GM21367 (cell line): ENCODE results near the gene FBXO36.
"Not testable (repeated sequence)": the region's sequence is repeated elsewhere in the genome, so short reads cannot be mapped to it uniquely, and the experiment has no call there.

Experiments used
- ATAC-seq: cut with Tn5 transposase; IDR thresholded peaks from one replicate; pipeline ENCODE4 v1.9.1; 2021; ENCODE audit not compliant: unreplicated experiment

Gene FBXO36

GRCh38 chr2:229956491-229956890 lies 34.2 kb downstream of the FBXO36 start:
- no peak for ATAC-seq

DNA sequence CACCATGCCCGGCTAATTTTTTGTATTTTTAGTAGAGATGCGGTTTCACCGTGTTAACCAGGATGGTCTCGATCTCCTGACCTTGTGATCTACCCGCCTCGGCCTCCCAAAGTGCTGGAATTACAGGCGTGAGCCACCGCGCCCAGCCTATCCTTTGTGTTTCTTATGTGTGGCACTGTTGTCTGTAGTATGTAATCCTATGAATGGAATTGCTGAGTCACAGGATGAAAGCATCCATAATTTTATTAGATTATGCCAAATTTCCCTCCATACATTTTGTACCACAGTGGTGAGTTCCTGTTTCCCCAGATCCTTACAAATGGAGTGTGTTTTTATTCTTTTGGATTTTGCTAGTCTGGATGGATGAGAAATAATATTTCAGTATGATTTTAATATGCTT lies 41.3 kb downstream of the FBXO36 start:
- not testable (repeated sequence) for ATAC-seq

- no peak for ATAC-seq
Observed at GRCh38 chr2:229969921-229970320, 47.6 kb downstream of the FBXO36 start.

DNA sequence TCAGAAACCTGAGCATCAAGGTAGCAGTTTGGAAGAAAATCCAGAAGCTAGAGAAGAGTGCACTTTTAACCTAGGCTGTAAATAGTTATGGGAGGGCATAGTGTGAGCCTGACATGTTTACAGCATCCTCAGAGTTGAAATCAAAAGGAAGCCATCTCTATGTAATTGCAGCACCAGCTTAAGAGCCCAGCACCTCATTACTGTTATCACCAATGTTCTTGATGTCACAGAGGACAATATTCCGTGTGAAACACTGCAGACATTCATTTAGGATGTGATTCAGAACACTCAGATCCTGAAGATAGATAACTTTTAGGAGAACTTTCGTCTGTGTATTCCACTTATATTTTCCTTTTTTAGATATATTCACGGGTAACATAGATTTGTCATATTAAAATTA lies 48.1 kb downstream of the FBXO36 start:
- ATAC-seq: no peak

DNA sequence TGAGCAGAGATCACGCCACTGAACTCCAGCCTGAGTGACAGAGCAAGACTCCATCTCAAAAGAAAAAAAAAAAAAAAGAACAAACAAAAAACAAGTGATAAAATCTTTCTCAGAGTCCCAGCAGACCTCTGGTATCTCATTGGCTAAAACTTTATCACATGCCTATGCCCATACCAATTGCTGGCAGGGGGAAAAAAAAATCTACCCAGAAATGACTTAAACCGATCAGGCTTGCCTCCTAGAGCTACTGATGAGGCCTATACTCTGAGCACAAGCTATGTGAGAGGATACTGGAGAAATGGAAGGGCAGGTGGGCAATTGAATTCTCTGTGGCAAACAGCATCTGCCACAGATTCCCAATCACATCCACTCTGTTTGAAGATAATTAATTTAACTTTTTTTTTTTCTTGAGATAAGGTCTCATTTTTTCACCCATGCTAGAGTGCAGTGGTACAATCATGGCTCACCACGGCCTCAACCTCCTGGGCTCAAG lies 49.0 kb downstream of the FBXO36 start:
- no peak for ATAC-seq

DNA sequence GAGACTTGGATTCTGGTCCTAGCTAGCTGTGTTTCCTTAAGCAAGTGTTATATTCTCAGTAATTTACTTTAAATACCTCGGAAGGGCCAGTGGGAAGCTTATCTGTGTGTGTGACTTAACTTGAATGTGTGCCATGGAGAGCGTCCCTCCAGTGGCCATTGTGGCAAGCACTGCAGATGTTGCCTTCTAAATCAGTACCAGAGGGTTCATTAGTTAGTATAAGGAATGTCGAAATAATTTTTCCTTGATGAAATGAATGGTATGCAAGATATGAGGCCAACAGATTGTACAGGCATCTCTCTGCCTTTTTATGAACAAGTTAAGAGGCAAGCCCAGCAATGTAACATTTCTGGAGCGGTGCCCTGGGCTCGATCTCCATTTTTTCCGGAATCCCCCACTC lies 52.0 kb downstream of the FBXO36 start:
- no peak for ATAC-seq

DNA sequence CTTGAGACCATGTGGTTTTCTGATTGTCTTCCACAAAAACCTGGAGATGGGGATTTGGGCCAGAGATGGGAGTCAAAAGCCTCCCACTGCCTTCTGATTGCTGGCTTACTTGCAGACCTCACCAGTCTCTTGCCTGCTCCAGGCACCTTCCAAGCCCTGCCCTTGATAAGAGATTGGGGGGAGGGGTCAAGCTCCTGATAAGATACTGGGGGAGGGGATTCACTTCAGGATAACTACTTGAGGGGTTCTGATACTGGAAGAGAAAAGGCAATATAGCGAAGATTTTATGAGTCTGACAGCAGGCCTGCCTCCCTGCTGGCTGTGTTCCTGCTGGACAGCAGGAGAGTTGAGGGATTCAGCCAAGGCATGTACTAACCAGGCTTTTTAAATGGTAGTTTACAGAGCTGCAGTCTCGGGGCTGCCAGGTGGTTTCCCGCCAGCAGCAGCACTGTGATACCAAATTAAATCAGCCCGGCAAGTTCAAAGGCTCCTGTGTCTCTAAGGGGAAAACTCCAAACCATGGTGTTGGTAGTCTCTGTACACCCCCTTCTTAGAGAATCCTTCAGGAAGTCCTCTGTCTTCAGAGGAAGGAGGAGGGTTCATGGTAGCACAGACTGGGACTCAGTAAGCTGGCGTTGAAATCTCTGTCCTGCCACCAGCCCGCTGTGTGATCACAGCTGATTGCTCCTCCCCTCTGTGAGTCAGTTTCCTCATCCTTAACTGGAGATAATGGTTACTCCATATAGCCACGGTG lies 58.3 kb downstream of the FBXO36 start:
- no peak for ATAC-seq

- no peak for ATAC-seq
Observed at GRCh38 chr2:229993236-229993635, 70.9 kb downstream of the FBXO36 start.

GRCh38 chr2:229996320-229996719 lies 74.0 kb downstream of the FBXO36 start:
- no peak for ATAC-seq

- no peak for ATAC-seq
Observed at GRCh38 chr2:229997565-229997964, 75.3 kb downstream of the FBXO36 start.

DNA sequence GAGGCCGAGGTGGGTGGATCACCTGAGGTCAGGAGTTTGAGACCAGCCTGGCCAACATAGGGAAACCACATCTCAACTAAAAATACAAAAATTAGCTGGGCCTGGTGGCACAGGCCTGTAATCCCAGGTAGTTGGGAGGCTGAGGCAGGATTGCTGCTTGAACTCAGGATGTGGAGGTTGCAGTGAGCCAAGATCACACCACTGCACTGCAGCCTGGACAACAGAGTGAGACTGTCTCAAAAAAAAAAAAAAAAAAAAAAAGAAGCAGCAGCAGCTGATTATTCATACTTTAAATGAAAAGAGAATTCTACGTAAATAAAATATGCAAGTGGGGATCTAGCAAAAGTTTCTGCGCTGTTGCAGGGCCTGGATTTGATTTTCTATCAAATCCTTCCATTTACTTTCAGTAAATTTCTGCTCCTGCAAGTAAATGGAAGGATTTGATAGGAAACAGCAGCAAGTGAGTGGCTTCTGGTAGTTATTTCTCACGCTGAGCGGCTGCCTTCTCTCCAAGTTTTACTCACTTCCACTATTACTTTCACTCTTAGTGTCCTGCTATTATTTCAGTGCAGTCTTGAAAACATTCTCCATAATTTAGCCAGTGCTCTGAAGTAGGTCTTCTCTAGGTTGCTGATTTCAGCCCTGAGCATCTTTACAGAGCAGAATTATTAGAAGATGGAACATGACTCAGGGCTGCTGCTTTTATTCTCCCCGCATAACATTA lies 78.0 kb downstream of the FBXO36 start:
- ATAC-seq: peak; percentile 92

DNA sequence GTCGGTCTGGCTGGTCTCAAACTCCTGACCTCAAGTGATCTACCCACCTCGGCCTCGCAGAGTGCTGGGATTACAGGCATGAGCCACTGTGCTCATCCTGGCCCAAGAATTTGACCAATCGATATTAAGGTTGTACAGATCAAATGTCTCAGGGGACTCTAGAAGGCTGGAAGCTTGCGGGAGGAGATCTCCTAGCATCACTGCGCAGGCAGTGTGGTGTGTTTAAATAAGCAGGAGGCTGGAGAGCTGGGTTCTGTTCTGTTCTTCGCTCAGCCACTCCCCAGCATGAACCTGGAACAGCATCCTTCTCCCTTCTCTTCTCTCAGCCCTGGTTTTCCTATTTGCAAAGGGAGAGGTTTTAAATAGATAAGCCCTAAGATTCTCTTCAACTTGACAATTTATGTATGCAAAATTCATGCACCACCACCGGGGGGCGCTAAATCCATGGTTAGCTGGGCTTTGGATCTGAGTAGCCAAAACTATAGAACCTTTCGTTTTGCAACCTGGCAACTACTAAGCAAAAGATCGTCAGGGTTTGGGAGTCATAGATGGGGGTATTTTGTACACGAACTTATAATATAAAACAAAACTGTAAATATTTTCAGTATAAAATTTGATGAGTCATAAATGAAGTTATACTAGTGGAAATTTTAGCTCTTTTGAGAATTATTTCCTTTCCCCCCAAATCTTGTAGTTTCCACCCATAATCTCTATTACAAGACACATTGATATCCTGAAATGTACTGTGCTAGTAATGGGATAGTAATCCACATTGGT lies 85.8 kb downstream of the FBXO36 start:
- ATAC-seq: no peak

GRCh38 chr2:230008708-230009066 lies 86.4 kb downstream of the FBXO36 start:
- ATAC-seq: no peak

- ATAC-seq: no peak
Observed at GRCh38 chr2:230010501-230010900, 88.2 kb downstream of the FBXO36 start.

- no peak for ATAC-seq
Observed at GRCh38 chr2:230011617-230012016, 89.3 kb downstream of the FBXO36 start.

DNA sequence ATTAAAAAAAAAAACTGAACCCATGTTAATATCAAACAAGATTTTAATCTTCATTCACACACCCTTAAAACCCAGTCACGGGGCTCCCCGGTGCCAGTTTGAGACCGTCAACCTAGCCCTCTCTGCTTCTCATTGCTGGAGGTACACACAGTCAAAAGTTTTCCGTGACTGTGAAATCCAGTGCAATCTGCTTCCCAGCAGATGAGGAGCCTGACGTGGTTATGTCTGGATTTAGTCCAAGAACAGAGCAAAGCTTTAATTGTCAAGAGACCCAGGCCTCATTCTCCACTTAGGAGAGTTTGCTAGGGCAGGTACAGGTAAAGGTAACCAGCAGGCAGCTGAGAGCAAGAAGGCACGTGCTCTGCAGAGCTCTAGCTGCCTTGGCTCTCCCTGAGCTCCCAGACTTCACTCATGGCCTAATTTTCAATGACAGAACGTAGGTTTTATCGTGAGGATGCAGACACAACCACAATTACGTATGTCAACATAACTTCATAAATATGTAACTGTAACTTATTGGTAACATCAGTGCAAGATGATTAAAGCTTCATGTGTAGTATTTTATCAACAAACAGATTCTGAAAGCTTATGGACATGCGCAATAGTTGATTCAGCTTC lies 90.1 kb downstream of the FBXO36 start:
- no peak for ATAC-seq

DNA sequence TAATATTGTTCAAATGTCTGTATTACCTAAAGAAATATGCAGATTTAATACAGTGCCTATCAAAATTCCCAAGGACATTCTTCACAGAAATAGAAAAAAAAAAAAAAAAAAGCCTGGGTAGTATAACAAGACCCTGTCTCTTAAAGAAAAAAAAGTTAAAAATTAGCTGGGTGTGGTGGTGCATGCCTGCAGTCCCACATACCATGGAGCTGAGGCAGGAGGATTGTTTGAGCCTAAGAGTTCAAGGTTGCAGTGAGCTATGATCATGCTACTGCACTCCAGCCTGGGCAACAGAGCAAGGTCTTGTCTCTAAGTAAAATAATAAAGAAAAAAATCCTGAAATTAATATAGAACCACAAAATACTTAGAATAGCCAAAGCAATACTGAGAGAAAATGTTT lies 94.5 kb downstream of the FBXO36 start:
- no peak for ATAC-seq

GRCh38 chr2:230018153-230018552 lies 95.8 kb downstream of the FBXO36 start:
- ATAC-seq: no peak

GRCh38 chr2:230019742-230020141 lies 97.4 kb downstream of the FBXO36 start:
- no peak for ATAC-seq

- ATAC-seq: no peak
Observed at GRCh38 chr2:230023313-230023712, 101.0 kb downstream of the FBXO36 start.

DNA sequence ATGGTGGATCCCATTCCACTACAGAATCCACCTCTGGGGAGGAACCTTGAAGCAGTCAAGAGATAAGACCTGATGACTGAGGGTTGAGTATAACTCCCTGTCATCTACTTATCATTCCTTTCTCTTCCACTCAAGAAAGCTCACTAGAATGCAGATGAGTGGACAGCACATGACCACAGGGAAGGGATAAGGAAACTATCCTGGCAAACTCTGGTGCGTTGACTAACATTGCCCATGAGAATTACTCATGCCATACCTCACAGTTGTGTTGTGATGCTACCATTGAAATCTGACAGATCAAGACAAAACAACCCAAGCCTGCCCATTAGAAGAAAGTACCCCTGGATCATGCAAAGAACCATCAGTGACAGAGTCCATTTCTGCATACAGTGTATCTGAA lies 119.9 kb downstream of the FBXO36 start:
- no peak for ATAC-seq
